HuH-7 (cell line): ENCODE results near the gene C16orf54.
"Not testable (repeated sequence)": the region's sequence is repeated elsewhere in the genome, so short reads cannot be mapped to it uniquely, and the experiment has no call there.

Experiments used
- DNase-seq: peaks from one replicate; pipeline ENCODE4 v3.0.0; 2011; ENCODE audit warnings: low spot score

Gene C16orf54

GRCh38 chr16:29708917-29709600 is 36.7 kb downstream of the C16orf54 start:
- DNase-seq, result no peak

GRCh38 chr16:29707160-29707559 is 38.6 kb downstream of the C16orf54 start:
- not testable (repeated sequence) for DNase-seq

DNA sequence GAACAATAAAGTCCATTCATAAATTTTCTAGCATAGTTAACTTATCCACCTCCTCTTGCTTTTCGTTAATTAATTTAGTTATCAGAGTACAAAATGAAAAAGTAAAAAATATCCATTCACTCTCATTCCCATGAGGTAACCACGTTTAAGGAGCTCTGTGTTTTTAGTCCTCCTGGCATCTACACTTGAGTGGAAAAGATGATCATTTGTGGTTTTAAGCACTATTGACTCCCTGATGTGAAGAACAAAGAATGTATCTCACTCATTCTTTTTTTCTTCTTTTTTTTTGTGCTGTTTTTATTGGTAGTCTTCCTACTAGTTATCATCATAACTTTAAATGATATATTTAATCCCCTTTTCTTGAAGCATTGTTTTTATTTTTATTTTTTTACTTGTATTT is 40.8 kb downstream of the C16orf54 start:
- DNase-seq, result no peak

DNA sequence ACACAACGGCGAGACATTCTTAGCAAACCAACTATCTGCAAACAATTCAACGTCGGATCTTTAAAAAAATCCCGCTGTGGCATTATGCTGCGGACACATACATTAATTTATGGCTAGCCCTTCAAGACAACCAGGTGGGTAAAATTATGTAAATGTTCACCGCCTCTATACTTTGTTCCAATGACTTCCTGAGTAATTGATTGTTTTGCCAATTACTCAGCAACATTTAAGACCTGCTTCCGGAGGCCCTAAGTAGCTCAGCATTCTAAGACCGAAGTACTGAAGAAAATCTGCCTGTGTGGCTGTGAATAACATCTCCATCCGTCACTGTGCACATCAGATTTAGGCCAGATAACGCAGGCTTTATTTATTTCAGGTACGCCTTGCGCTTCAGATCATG is 43.5 kb downstream of the C16orf54 start:
- no peak for DNase-seq

GRCh38 chr16:29701214-29701555 is 44.6 kb downstream of the C16orf54 start:
- DNase-seq, result no peak

GRCh38 chr16:29700253-29700987 is 45.4 kb downstream of the C16orf54 start:
- peak; percentile 94 for DNase-seq

- DNase-seq, result no peak
Measured at GRCh38 chr16:29699324-29700219, 46.2 kb downstream of the C16orf54 start.

DNA sequence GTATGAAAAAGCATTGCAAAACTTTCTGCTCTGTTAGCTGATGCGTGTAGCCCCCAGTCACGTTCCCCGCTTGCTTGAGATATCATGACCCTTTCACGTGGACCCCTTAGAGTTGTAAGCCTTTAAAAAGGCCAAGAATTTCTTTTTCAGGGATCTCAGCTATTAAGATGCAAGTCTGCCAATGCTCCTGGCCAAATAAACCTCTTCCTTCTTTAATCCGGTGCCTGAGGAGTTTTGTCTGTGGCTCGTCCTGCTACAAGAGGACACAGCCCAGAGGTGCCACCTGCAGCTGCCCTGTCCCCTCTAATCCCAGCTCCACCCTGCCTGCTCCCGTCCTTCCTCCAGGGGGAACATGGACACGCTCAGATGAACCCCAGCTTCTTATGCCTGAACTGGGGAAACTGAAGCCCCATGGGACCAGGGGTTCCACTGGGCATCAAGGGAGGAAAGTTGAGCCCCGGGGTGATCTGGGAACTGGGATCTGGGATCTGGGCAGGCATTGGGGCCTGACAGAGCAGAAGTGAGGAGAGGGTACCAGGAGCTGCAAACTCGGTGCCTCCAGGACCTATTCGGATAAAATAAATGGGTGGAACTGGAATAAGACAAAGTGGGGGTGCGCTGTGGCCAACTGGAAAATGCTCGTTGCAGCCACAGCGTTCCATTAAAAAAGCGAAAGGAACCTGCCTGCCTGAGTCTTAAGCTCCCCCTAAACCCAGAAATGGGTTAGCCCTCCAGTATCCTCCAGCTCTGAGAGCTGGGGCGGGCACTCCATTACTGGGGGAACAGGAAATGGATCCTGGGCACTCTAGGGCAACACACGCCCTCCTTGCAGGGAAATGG is 47.1 kb downstream of the C16orf54 start:
- DNase-seq, result no peak

- no peak for DNase-seq
Measured at GRCh38 chr16:29698042-29698441, 47.7 kb downstream of the C16orf54 start.

DNA sequence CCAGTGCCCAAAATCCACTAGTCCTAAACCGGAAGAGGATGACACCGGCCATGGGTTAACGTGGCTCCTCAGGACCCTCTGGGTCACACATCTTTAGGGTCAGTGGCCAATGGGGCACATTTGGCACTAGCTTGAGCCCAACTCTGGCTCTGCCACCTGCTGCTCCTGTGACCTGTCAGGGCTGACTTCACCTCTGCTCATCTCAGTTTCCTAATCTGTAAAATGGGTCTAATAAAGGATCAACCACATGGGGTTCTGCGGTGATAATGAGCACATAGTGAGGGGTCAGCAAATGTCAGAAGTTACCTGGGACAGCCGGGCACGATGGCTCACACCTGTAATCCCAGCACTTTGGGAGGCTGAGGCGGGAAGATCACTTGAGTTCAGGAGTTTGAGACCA is 48.4 kb downstream of the C16orf54 start:
- no peak for DNase-seq

GRCh38 chr16:29696881-29697331 is 48.9 kb downstream of the C16orf54 start:
- no peak for DNase-seq

DNA sequence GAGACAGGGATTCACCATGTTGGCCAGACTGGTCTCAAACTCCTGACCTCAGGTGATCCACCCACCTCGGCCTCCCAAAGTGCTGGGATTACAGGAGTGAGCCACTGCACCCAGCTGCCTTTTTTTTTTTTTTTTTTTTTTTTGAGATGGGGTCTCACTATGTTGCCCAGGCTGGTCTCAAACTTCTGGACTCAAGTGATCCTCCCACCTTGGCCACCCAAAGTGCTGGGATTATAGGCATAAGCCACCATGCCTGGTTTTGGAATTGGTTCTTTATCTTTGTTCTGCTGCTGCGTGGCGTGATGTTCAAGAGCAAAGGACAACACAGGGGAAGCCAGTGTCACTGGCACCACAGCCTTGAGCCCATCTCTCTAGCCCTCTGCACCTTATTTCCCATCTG is 50.1 kb downstream of the C16orf54 start:
- not testable (repeated sequence) for DNase-seq

DNA sequence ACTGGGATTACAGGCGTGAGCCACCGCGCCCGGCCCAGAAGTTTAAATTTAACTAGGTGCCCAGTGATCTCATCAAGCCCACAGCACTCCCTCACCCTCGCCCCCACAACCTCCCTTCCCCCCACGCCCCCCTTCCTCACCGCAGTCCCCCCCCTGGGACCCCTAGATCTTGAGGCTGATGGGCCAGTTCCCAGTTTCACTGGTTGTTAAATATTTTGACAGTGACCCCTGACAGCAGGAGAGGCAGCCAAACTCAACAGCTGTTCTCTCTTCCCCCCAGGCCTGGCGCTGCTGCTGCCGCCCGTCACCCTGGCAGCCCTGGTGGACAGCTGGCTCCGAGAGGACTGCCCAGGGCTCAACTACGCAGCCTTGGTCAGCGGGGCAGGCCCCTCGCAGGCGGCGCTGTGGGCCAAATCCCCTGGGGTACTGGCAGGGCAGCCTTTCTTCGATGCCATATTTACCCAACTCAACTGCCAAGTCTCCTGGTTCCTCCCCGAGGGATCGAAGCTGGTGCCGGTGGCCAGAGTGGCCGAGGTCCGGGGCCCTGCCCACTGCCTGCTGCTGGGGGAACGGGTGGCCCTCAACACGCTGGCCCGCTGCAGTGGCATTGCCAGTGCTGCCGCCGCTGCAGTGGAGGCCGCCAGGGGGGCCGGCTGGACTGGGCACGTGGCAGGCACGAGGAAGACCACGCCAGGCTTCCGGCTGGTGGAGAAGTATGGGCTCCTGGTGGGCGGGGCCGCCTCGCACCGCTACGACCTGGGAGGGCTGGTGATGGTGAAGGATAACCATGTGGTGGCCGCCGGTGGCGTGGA is 51.2 kb downstream of the C16orf54 start:
- DNase-seq, result no peak

- not testable (repeated sequence) for DNase-seq
Measured at GRCh38 chr16:29692606-29693005, 53.2 kb downstream of the C16orf54 start.
